GM12872 (cell line): ENCODE measurements around the gene KIAA0232.
A peak's percentile ranks its signal among the peaks of the same experiment; 100 is the strongest.

Experiments used
- TF ChIP-seq, protein P1 (sequence below): IDR thresholded peaks from 3 replicates; pipeline ENCODE4 v1.5.1; 2011; ENCODE audit warnings: low read depth, mild to moderate bottlenecking, low read length, moderate library complexity; ENCODE audit not compliant: insufficient read depth

Gene KIAA0232

DNA sequence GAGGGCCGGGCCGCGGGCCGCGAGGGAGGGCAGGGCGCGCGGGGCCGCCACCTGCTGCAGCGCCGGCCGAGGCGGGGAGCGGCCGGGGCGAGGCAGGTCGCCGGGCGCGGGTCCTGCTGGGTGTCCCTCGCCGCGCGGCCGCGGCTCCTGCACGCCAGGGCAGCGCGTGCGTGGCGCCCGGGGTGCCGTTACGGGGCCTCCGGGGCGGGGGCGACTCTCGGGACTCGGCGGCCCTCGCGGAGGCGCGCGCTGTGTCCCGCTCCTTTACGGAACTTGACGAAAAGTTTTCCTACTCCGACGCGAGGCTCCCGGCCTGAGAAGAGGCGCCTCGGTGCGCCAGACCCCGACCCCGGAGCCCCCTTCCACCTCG, 127.4 kb downstream of the KIAA0232 start:
- TF ChIP-seq, protein P1, sequence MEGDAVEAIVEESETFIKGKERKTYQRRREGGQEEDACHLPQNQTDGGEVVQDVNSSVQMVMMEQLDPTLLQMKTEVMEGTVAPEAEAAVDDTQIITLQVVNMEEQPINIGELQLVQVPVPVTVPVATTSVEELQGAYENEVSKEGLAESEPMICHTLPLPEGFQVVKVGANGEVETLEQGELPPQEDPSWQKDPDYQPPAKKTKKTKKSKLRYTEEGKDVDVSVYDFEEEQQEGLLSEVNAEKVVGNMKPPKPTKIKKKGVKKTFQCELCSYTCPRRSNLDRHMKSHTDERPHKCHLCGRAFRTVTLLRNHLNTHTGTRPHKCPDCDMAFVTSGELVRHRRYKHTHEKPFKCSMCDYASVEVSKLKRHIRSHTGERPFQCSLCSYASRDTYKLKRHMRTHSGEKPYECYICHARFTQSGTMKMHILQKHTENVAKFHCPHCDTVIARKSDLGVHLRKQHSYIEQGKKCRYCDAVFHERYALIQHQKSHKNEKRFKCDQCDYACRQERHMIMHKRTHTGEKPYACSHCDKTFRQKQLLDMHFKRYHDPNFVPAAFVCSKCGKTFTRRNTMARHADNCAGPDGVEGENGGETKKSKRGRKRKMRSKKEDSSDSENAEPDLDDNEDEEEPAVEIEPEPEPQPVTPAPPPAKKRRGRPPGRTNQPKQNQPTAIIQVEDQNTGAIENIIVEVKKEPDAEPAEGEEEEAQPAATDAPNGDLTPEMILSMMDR = no peak

GRCh38 chr4:6910340-6910959, 127.9 kb downstream of the KIAA0232 start:
- TF ChIP-seq, protein P1 = peak; percentile 36; the same call in 1 of the 3 replicates

DNA sequence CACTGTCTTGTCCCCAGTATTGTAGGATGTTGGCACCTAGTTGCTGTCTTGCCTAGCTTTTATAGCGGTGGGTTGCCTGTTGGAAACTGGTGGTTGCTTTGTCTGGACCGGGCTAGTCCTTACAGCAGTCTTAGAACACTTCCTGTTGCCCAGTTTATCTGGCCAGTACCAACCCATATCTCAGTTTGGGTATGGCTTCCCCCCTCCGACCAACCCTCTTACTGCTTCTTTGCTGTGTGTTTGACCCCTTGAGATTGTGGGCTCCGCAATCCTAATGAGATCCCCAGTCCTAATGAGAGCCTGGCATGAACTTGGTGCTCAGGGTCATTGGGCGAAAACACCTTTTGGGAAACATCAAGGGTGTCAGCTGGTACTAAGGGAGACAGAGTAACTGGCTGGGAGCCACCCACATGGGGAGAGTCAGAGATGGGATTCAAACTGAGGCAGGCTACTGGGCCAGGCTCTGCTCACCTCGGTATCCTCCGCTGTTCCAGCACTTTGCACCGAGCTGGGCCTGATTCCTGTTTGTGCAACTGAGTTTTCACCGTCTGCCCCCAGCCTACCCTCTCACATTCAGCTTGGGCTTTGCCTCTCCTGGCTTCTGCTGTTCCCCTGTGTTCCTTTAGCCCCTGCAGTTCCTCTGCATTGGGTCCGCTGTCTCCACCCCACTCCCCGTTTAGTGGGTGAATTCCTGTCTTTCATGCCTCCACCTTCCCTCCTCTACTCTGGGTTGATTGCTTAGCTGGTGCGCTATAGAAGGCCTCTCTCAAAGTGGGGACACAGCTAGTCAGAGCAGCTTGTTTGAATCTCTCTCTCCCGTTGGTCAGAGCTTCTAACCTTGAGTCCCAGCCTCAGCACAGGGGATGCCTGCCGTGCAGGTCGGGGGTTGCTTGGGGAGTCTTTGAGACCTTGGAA, 128.7 kb downstream of the KIAA0232 start:
- TF ChIP-seq, protein P1 = no peak

DNA sequence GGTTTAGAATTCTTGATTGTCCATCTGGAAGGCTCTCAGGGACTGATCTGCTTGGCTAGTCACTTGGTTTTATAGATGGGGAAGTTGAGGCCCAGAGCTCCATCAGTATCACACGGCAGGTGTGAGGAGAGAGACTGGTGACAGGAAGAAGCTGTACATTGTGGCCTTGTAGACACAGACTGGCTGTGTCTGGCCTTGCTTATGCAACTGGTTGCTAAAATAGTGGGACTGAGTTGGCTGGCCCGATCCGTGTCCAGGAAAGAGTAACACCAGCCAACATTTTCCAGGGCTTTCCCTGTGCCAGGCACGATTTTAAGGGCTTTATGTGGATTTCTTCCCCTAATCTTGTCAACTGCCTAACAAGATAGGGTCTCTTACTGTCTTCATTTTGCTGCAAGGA, 129.9 kb downstream of the KIAA0232 start:
- TF ChIP-seq, protein P1 = no peak

DNA sequence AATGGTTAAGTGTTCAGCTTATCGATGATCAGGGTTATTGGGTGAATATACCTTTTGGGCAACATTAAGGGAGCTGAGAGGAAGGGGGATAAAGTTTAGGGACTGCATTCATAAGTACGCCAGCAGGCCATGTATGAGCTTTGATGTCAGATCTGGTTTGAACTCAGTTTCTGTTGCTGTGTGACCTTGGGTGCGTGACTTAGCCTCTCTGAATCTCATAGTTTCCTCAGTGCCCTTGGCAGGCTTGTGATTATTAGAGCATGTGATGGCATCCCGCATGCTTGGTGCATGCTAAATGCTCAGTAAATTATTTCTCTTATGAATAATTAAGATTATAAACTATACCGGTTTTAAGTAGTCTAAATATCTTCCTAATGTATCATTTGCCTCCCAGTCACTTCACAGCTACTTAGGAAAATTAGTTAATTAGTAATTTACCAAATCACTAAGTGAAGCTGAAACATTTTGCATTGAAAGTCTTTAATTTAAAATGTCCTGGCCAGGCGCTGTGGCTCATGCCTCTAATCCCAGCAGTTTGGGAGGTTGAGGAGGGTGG, 130.9 kb downstream of the KIAA0232 start:
- TF ChIP-seq, protein P1 = no peak

- TF ChIP-seq, protein P1 = no peak
Measured at GRCh38 chr4:6914448-6914847, 131.9 kb downstream of the KIAA0232 start.
